ENCODE results near the gene LIPC. TPM values are rescaled to one million over a fixed set of nuclear protein-coding genes. Genes with fewer than 3 reads are reported as not detected.

Gene LIPC
- total RNA-seq, 1 experiment from 2014 or later, result not detected

- BruUV-seq (replicated peaks), result no TSS peak
- H3K4me3 ChIP-seq (ENCODE audit: low read depth, low read length, poor library complexity, severe bottlenecking), result no peak overlapping the region
- POLR2A ChIA-PET (ENCODE audit: low non-redundant PET), result no interaction called here
- H3K9me3 ChIP-seq (ENCODE audit: low read depth, low read length, poor library complexity, severe bottlenecking), result no peaks in the 10 kb centered on the region
- CTCF ChIA-PET, result no interaction called here
- no peaks in the 10 kb centered on the region for H3K4me1 ChIP-seq (ENCODE audit: insufficient read depth, low read length, poor library complexity, severe bottlenecking)
- intact Hi-C loops (cut with micrococcal nuclease; ENCODE audit: unreplicated experiment), result no loop called here
- no peak for DNase-seq (ENCODE audit: low spot score)
- H3K27ac ChIP-seq (ENCODE audit: low read depth, low read length, poor library complexity, severe bottlenecking), result no peak overlapping the region
- TF ChIP-seq EZH2 (IDR thresholded peaks at IDR 0.05; ENCODE audit: borderline replicate concordance, low read depth, low read length, poor library complexity, severe bottlenecking), result no peak
- TF ChIP-seq, protein P1, sequence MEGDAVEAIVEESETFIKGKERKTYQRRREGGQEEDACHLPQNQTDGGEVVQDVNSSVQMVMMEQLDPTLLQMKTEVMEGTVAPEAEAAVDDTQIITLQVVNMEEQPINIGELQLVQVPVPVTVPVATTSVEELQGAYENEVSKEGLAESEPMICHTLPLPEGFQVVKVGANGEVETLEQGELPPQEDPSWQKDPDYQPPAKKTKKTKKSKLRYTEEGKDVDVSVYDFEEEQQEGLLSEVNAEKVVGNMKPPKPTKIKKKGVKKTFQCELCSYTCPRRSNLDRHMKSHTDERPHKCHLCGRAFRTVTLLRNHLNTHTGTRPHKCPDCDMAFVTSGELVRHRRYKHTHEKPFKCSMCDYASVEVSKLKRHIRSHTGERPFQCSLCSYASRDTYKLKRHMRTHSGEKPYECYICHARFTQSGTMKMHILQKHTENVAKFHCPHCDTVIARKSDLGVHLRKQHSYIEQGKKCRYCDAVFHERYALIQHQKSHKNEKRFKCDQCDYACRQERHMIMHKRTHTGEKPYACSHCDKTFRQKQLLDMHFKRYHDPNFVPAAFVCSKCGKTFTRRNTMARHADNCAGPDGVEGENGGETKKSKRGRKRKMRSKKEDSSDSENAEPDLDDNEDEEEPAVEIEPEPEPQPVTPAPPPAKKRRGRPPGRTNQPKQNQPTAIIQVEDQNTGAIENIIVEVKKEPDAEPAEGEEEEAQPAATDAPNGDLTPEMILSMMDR (conservative IDR thresholded peaks at IDR 0.05; ENCODE audit: low read depth, low read length), result no peak
- H3K36me3 ChIP-seq (ENCODE audit: insufficient read depth, low read length, poor library complexity, severe bottlenecking), result no peaks in the 10 kb centered on the region
- no peaks in the 10 kb centered on the region for H3K27me3 ChIP-seq (replicated peaks; ENCODE audit: insufficient read depth, low read depth, low read length, poor library complexity)
Observed at GRCh38 chr15:58546635-58547627, 115.1 kb downstream of the LIPC start.

GRCh38 chr15:58547628-58548307 is 116.0 kb downstream of the LIPC start:
- POLR2A ChIA-PET (ENCODE audit: low non-redundant PET), result no interaction called here
- Histone ChIP-seq H3K4me1 (ENCODE audit: insufficient read depth, low read length, poor library complexity, severe bottlenecking) (no peaks in the 10 kb centered on the region), H3K27ac (ENCODE audit: low read depth, low read length, poor library complexity, severe bottlenecking) (no peak overlapping the region), H3K27me3 (replicated peaks; ENCODE audit: insufficient read depth, low read depth, low read length, poor library complexity) (no peaks in the 10 kb centered on the region), H3K4me3 (ENCODE audit: low read depth, low read length, poor library complexity, severe bottlenecking) (no peak overlapping the region), H3K9me3 (ENCODE audit: low read depth, low read length, poor library complexity, severe bottlenecking) (no peaks in the 10 kb centered on the region), H3K36me3 (ENCODE audit: insufficient read depth, low read length, poor library complexity, severe bottlenecking) (no peaks in the 10 kb centered on the region)
- no TSS peak for BruUV-seq (replicated peaks)
- intact Hi-C loops (cut with micrococcal nuclease; ENCODE audit: unreplicated experiment), result no loop called here
- CTCF ChIA-PET, result no interaction called here
- no peak for TF ChIP-seq EZH2 (IDR thresholded peaks at IDR 0.05; ENCODE audit: borderline replicate concordance, low read depth, low read length, poor library complexity, severe bottlenecking)
- TF ChIP-seq, protein P1 (conservative IDR thresholded peaks at IDR 0.05; ENCODE audit: low read depth, low read length), result no peak
- no peak for DNase-seq (ENCODE audit: low spot score)

DNA sequence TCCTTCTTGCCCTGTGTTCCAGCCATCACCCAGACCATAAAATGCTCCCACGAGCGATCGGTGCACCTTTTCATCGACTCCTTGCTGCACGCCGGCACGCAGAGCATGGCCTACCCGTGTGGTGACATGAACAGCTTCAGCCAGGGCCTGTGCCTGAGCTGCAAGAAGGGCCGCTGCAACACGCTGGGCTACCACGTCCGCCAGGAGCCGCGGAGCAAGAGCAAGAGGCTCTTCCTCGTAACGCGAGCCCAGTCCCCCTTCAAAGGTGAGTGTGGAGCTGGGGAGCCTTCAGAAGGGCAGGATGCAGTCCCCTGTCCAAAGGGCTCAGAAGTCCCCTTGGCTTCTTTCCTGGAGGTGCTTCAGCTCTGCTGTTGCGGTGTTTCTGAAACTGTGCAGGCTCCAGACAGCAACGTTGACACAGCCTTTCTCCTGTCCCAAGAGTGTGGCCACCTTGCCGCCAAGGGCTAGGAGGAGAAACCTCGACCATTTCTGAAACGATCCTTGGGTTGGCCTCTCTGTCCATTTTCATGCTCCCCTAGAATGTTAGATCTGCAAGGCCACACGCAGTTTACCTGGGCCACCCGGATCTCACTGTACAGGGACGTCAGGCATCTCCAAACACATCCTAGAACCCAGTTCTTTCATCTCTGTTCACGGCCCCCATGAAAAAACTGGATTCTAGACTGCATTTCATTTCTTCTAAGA is 116.7 kb downstream of the LIPC start:
- Histone ChIP-seq H3K4me3 (ENCODE audit: low read depth, low read length, poor library complexity, severe bottlenecking) (no peak overlapping the region), H3K36me3 (ENCODE audit: insufficient read depth, low read length, poor library complexity, severe bottlenecking) (no peaks in the 10 kb centered on the region), H3K4me1 (ENCODE audit: insufficient read depth, low read length, poor library complexity, severe bottlenecking) (no peaks in the 10 kb centered on the region), H3K27ac (ENCODE audit: low read depth, low read length, poor library complexity, severe bottlenecking) (no peak overlapping the region), H3K27me3 (replicated peaks; ENCODE audit: insufficient read depth, low read depth, low read length, poor library complexity) (no peaks in the 10 kb centered on the region), H3K9me3 (ENCODE audit: low read depth, low read length, poor library complexity, severe bottlenecking) (no peaks in the 10 kb centered on the region)
- POLR2A ChIA-PET (ENCODE audit: low non-redundant PET), result no interaction called here
- TF ChIP-seq, protein P1 (conservative IDR thresholded peaks at IDR 0.05; ENCODE audit: low read depth, low read length), result no peak
- TF ChIP-seq EZH2 (IDR thresholded peaks at IDR 0.05; ENCODE audit: borderline replicate concordance, low read depth, low read length, poor library complexity, severe bottlenecking), result no peak
- CTCF ChIA-PET, result no interaction called here
- no peak for DNase-seq (ENCODE audit: low spot score)
- intact Hi-C loops (cut with micrococcal nuclease; ENCODE audit: unreplicated experiment), result no loop called here
- no TSS peak for BruUV-seq (replicated peaks)

All from A673 (cell line).